Stimulated activated CD4-positive, alpha-beta T cell treated with anti-CD3 and anti-CD28 coated beads, TNF-alpha, amount 100 ng/mL, for 48 hours (primary cell): Measurements from ENCODE around the gene SYNPO2.

Experiments used
- DNase-seq, 3 donors: peaks; one replicate each; pipeline ENCODE4 v3.0.0-alpha.2; 2020; ENCODE audit warnings: low read depth in 3 of 3

Gene SYNPO2

DNA sequence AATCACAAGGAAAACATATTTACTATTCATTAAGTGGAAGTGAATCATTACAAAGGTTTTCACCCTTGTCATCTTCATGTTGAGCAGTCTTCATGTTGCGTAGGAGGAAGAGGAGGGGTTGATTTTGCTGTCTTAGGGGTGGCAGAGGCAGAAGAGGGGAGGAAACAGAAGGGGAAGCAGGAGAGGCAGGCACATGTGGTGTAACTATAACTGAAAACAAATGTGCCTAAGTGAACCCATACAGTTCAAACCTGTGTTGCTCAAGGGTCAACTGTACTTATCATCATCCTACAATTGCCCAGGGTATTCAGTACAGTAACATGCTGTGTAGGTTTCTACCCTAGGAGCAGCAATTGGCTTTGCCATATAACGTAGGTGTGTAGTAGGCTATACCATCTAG lies 47.2 kb downstream of the SYNPO2 start:
- DNase-seq = no peak

- DNase-seq = no peak
These were observed 47.8 kb downstream of the SYNPO2 start for GRCh38 chr4:118936406-118936805.

DNA sequence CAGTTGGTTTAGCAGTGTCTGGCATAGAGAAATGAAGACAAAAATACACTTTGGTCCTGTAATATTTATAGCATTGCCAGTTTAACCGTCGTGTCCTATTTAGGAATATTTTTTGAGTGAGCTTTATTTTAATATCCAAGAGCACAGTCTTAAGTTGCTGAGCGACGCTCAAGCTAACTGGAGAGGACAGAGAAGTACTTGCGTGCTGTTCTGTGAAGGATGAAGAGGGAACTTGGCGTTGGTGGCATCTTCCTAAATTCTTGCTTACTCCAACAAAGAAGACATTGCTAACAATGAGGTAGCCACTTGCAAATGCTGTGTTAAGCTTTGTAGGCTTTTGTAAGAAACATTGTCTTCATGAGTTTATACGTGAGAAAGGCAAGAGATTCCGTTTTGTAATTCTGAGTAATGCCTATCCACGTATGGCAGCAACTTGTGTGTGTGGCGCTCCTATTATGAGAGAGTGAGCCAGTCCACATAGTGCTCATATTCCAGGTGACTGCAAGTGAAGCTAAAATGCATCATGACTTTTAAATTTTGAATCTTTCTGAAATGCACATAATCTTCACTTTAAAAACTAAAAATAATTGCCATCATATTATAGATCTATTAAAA lies 50.6 kb downstream of the SYNPO2 start:
- DNase-seq = no peak

GRCh38 chr4:118941149-118941548 lies 52.5 kb downstream of the SYNPO2 start:
- DNase-seq = no peak

GRCh38 chr4:118941799-118942198 lies 53.1 kb downstream of the SYNPO2 start:
- DNase-seq = no peak

DNA sequence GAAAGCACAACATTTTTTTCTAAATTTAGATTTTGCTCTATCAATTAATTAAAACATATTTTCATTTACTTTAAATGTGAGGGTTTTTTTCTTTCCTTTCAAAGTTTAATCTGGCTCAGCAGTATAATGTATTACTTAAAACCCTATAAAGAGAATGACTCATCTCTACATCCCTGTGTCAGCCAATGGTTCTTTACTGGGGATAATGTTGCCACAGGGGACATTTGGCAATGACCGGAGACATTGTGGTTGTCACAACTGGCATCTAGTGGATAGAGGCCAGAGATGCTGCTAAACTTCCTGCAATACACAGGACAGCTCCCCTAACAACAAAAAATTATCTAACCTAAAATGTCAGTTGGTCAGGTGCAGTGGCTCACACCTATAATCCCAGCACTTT lies 53.8 kb downstream of the SYNPO2 start:
- no peak for DNase-seq

DNA sequence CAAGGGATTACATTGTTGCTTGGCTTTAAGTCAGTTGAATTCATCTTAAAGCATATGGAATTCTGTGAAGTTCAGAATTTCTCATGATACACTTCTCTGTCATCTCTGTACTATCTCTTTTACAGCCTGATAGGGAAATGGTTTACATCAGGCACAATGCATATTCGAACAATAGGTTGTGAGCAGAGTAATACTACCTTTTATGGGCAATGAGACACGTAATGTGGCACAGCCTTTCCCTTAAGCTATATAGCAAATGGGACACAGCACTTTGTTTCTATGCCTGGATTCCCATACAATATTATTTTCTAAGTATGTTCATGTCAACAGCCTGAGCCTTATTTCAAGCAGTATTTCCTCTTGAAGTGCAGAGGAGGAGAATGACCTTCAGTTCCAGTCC lies 58.4 kb downstream of the SYNPO2 start:
- DNase-seq = no peak

GRCh38 chr4:118948545-118949144 lies 60.0 kb downstream of the SYNPO2 start:
- DNase-seq = no peak

- no peak for DNase-seq
These were observed 61.6 kb downstream of the SYNPO2 start for GRCh38 chr4:118950224-118950623.

GRCh38 chr4:118950929-118951570 lies 62.4 kb downstream of the SYNPO2 start:
- no peak for DNase-seq

DNA sequence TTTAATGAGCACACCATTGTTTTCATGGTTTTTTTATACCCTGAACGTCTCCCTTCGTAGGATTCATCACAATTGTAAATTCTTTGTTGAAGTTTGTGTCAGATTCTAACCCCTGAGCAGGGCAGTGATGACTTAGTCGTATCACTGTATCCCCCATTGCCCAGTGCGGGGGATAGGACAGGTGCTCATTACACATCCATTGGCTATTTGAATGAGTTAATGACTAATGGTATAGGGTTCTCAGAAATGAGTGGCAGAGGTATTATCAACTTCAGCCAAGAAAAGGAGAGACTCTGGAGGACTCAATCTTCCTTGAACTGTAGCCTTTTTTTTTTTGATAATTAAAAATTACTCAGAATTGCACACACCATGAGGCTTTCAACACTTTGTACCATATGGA lies 64.6 kb downstream of the SYNPO2 start:
- DNase-seq = no peak

- no peak for DNase-seq
These were observed 65.6 kb downstream of the SYNPO2 start for GRCh38 chr4:118954246-118954645.

GRCh38 chr4:118955515-118955914 lies 66.9 kb downstream of the SYNPO2 start:
- DNase-seq = no peak

DNA sequence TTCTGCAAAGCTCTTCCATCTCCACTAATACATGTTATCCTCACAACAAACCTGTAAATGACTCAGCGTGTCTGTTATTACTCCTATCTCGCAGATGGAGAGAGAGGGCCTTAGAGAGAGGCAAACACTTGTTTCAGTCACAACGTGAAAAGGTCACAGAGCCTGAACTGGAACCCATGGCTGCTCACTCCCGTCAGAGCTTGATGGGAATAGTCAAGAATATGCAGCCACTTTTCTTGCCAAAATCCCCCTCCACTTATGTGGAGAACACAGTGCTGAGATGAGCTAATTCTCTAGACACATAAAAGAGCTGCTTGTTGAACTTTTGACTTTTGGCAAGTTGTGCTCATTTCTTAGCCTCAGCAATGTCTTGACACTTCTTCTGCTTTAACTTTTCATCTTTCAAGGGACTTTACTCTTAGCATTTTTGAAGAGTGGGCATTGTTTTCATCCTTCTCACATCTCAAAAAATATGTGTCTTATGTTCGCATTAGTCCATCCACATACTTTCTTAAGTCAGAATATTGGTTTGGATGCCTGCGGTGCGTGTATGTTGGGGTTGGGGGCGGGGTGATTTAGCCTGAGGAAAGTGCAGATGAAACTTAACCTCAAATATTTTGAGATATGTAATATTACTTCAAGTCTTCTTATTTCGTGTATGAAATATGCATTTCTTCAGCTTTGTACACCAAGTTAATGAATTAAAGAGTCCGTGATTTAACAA lies 69.2 kb downstream of the SYNPO2 start:
- no peak for DNase-seq

DNA sequence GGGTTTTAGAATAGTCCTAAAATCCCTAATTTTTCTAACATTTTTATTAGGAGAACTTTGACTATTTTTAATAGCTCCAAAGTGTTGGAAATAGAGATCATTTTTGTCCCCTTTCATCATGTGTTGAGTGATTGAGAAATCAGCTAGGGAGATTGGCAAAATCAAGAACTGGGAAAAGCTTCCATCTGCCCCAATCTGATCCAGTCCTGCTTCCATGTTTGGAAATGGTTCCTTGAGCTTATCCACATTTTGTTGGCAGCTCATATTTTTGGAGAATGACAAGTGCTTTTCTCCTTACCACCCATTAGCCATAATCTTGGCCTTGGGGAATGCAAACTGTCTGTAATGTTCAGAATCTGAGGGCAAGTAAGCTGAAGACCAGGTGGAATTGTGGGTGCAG lies 73.9 kb downstream of the SYNPO2 start:
- DNase-seq = no peak

DNA sequence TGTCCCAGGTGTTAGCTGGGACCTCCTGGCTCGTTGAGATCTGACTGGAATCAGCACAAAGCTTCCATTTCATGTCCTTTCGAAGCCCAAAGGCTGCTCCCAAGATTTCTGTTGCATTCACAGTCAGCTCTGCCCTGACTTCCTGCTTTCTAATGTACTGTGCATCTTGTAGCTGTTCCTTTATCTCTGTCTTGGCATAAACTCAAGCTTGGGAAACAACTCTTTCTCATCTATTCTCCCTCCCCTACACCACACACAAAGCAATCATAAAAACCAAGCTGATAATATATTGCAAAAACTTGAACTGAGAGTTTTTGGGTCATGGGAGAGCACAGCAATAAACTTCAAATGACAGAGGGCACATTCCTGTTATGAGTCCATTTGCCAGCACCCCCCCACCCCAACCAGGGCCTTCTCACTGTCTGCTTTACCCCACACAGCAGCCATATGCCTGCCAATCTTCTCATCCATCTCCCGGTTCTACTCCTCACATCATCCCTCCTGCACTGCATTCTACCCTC lies 76.3 kb downstream of the SYNPO2 start:
- DNase-seq = no peak

DNA sequence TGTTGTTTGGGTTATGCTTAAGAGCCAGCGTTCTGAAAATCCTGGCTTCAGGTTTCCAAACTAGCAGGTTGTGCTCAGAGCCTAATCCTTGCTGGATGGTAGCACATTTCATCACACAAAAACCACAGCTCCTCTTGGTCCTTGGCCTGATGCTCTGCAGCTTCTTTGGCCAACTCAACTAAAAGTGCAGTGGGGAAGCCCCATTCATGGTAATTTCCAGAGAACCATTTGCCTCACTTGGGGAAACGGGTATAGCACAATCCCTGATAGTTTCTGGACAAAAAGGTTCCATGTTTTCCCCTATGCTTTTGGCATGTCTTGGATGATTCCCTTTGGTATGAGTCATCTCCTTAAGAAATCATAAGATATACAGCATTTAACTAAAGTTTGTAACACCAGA lies 78.7 kb downstream of the SYNPO2 start:
- no peak for DNase-seq

- DNase-seq = no peak
These were observed 79.4 kb downstream of the SYNPO2 start for GRCh38 chr4:118968005-118968404.

DNA sequence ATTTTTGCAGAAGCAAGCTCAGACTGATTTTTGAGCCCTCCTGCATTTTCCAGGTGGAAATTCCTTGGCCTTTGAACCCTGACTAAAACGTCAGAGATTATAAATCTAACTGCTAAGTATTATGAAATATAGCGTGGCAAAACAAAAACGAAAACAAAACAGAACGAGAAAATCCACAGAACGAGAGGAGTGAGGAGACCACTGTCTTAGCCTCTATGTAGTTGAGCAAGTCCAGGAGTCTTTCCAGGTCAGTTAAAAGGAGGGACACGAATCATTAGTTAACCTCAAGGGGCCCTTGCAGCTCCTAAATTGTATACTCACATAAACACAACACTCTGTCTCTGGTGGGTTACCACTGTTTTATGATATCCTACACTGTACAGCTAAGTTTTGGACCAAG lies 80.2 kb downstream of the SYNPO2 start:
- no peak for DNase-seq

DNA sequence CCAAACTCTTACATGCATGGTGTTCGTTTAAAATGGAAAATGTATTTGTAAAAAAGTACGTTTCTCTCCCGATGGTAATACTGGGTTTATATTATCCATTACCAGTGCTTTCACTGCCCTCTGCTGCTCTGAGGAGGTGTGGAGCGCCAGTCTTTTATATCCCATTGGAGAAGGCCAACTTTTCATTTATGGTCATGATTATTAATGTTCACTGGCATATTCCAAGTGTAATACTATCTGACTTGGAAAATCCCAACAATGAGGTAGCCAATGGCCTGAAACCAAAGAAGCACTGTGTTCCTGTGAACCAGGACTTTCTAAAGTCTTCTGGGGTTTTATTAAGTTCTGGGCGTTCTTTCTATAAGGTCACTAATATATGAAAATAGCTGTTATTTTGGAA lies 80.7 kb downstream of the SYNPO2 start:
- DNase-seq = no peak

- no peak for DNase-seq
These were observed 83.5 kb downstream of the SYNPO2 start for GRCh38 chr4:118972167-118972566.

- no peak for DNase-seq
These were observed 84.6 kb downstream of the SYNPO2 start for GRCh38 chr4:118973295-118973694.

- no peak for DNase-seq
These were observed 86.1 kb downstream of the SYNPO2 start for GRCh38 chr4:118974758-118975157.
